GM21515 (cell line): Measurements from ENCODE around the gene KLHL5.
"Not testable (repeated sequence)": the region's sequence is repeated elsewhere in the genome, so short reads cannot be mapped to it uniquely, and the experiment has no call there.

Experiments
- ATAC-seq: cut with Tn5 transposase; IDR thresholded peaks from one replicate; pipeline ENCODE4 v1.9.1; 2021; ENCODE audit not compliant: unreplicated experiment

KLHL5 gene

DNA sequence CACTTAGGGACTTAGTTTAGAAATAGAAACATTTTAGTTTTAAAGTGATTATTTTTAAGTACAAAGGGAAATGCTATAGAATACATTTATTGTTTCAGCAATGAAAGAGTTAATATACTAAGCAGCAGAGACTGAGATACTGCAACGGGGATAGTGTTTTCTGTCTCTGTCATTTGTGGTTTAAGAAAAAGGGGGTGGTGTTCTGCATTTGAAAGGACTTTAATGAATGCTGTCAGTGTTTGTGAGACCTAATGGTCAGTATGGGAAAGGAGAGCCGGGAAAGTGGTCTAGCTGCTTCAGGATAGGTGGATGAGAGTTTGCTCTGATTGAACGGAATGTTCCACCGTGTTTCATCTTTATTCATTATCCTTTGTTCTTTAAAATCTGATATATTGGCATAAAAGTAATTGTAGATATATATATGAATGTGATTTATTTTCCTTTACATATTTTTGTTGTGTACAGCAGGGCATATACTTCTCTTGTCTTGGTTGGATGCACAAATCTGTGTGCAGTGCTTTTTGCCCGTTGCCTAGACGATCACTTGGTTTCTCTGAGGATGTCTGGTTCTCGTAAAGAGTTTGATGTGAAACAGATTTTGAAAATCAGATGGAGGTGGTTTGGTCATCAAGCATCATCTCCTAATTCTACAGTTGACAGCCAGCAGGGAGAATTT, at the start of gene KLHL5:
Gene KLHL5, plus strand, starts transcription at position 139 of the 676 bp plus-strand sequence. Its CDS starts 421 bp downstream, at position 560.
- no peak for ATAC-seq

- ATAC-seq = no peak
Measured at GRCh38 chr4:39014028-39014427, 48.0 kb upstream of the KLHL5 start.

DNA sequence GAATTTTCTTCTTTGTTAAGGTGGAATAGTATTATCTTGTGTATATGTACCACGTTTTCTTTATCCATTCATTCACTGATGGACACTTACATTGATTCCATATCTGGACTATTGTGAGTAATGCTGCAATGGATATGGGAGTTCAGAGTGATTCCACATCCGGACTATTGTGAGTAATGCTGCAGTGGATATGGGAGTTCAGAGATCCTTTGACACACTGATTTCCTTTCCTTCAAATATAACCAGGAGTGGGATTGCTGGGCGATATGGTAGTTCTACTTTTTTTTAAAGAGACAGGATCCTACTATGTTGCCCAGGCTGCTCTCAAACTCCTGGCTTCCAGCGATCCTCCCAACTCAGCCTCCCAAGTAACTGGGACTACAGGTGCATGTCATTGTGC, 41.9 kb upstream of the KLHL5 start:
- no peak for ATAC-seq

- ATAC-seq = no peak
Measured at GRCh38 chr4:39021631-39022030, 40.4 kb upstream of the KLHL5 start.

GRCh38 chr4:39022241-39022640, 39.8 kb upstream of the KLHL5 start:
- ATAC-seq = no peak

- no peak for ATAC-seq
Measured at GRCh38 chr4:39023059-39023458, 39.0 kb upstream of the KLHL5 start.

- ATAC-seq = no peak
Measured at GRCh38 chr4:39024311-39024865, 37.6 kb upstream of the KLHL5 start.

GRCh38 chr4:39025552-39026085, 36.4 kb upstream of the KLHL5 start:
- no peak for ATAC-seq

DNA sequence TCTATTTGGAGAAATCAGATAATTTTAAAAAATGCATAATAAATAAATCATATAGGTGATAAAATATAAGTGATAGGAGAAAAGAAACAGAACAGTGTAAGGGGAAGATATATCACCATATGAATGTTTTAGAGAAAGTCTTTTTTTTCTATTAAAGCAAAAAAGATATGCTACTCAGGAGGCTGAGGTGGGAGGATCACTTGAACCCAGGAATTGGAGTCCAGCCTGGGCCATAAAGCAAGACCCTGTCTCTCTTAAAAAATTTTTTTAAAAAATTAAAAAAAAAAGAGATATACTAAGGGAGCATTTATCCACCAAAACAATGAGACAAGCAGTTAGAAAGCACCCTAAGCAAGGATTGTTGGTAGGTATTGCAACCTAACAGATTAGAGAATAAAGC, 35.9 kb upstream of the KLHL5 start:
- no peak for ATAC-seq

DNA sequence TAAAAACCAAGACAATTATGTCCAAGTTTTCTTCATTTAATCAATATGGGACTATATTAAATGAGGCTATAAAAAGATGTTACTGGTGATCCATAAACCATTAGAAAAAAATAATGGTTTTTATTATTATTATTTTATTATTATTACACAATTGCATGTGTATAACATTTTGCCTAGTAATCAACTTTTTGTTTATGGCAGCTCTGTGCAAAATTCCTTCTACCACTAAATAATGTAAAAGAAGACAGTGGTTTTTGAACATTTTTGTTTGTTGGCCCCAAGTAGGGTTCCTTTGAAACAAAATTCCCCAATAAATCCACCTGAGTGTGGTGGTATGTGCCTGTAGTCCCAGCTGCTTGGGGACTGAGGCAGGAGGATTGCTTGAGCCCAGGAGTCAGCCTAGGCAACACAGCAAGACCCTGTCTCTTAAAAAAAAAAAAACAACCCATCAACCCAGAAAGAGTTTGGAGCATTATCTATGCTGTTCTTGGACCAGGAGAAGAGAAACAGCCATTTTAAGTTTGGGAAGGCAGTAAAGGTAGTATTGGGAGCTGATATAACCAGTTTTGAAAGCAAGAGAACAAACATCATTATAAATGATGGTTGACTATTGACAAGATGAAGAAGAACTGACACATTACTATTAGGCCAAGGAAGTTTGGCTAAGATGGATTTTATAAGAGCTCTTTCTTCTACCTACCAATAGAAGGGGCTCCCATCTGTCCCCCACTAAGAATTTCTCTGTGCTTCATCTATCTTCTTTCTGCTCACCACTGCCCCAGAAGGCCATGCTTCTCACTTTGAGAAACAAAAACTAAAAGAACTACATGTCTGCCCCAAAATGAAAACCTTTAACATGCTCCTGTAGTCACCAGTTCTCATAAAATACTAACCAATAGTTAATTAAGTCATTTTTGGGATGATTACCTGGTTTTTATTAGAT, 32.0 kb upstream of the KLHL5 start:
- no peak for ATAC-seq

GRCh38 chr4:39030725-39031124, 31.3 kb upstream of the KLHL5 start:
- no peak for ATAC-seq

GRCh38 chr4:39031590-39032020, 30.4 kb upstream of the KLHL5 start:
- ATAC-seq = not testable (repeated sequence)

DNA sequence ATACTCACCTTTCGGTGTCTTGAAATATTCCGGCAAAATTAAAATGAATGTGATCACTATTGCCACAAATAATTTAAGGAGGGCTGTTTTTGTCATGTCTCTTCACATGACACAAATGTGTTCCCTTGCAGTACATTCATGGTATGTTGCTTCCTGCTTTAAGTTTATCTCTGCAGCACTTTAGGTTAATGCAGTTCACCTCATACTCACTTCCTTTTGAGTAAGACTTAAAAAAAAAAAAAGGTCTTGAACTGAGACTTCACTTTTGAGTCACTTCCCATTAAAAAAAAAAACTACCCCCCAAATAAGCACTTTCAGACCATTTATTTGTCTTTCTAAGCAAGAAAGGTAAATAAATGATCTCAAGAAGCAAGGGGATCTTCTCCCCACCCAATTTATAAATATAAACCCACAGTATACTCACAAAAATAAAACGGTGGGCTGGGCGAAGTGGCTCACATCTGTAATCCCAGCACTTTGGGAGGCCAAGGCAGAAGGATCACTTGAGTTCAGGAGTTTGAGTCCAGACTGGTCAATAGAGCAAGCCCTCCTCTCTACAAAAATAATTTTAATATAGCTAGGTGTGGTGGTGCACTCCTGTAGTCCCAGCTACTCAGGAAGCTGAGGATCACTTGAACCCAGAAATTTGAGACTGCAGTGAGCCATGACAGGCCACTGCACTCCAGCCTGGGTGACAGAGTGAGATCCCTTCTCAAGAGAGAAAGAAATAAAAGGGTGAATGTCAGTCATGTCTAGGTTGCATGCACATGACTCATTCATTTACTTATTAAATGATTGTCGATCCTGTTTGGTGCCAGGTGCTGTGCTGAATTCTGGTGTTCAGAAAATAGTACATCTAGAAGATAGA, 29.6 kb upstream of the KLHL5 start, which contains the start of gene TMEM156:
Gene TMEM156, minus strand, starts transcription at position 192 of the 868 bp plus-strand sequence. Its CDS starts 96 bp downstream, at position 96.
- peak; percentile 60 for ATAC-seq

- ATAC-seq = no peak
Measured at GRCh38 chr4:39036172-39036571, 25.9 kb upstream of the KLHL5 start.

DNA sequence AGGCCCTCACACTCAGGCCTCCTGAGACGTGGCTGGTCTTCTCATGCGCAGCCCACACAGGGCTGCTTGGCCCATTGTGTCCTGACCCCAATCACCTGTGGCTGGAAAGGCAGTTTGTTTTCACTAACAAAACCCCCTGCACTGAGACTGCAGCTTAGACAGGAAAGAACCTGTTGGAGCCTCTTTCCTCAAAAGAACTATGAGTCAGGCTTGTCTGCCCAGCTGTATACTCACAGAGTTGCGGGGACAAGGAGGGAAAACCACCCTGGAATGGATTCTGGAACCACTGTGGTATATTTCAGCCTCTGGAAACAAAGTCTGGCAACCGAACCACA, 24.6 kb upstream of the KLHL5 start:
- ATAC-seq = no peak

GRCh38 chr4:39037941-39038340, 24.1 kb upstream of the KLHL5 start:
- ATAC-seq = no peak

DNA sequence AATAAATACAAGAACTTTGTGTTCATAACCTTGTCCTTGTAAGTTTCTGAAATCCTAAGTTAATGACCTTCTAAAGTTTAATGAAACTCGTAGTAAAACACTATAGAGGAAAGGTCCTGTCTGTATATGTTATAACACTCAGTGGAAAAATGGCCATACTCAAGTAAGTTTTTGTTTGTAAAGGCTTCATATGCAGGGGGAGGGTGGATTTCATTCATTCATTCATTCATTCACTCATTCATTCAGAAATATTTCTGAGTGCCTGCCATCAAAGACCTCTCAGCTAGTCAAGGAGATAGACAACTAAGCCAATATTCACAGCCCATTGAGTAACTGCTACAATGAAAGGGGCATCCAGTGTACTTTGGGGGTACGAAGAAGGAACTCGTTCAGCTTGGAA, 22.9 kb upstream of the KLHL5 start:
- ATAC-seq = no peak

GRCh38 chr4:39042366-39042765, 19.7 kb upstream of the KLHL5 start:
- no peak for ATAC-seq

- ATAC-seq = no peak
Measured at GRCh38 chr4:39043058-39043860, 18.8 kb upstream of the KLHL5 start.

DNA sequence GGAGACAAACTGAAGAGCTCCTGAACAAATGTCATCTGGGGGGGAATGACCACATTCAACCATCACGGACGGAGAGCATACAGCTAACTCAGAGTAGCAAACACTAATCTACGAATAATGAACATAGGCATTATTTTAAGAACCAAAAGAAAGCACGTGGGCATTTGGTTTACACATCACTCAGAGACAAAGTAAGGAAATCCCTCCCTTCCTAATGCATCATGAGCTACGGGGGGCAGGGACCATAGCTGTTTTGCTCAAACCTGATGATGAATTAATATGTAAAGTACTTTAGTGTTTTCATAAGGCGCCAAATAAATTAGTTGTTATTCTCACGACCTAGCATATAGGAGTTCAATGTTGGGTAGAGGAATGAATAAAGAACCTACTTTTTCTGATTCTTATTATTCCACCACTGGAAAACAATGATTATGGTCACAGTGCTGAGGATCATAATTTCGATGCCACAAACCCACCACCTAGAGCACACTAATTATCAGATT, 18.1 kb upstream of the KLHL5 start:
- peak; percentile 9 for ATAC-seq
